H1 (cell line): Measurements from ENCODE around the gene CCNI2. TPM values are rescaled to one million over a fixed set of nuclear protein-coding genes. Genes with fewer than 3 reads are reported as not detected.

Source experiments
- POLR2AphosphoS5 ChIP-seq: IDR thresholded peaks from 2 replicates; pipeline ENCODE4 v1.6.1; 2011; ENCODE audit warnings: low read depth, low read length
- POU5F1 ChIP-seq: IDR thresholded peaks from 2 replicates; pipeline ENCODE4 v1.6.1; 2011; ENCODE audit warnings: low read depth, mild to moderate bottlenecking, low read length, moderate library complexity
- RAD21 ChIP-seq, 2 experiments: IDR thresholded peaks in 1 of 2; conservative IDR thresholded peaks in 1 of 2; 2 replicates each; pipeline ENCODE4 v1.6.1; 2011; ENCODE audit warnings: low read depth in 2 of 2, low read length in 2 of 2, improper control_type of control experiment in 1 of 2, inconsistent platforms in 1 of 2, mild to moderate bottlenecking in 1 of 2, moderate library complexity in 1 of 2
- SIN3A ChIP-seq, 2 experiments: IDR thresholded peaks in 1 of 2; conservative IDR thresholded peaks in 1 of 2; 2 replicates each; pipeline ENCODE4 v1.6.1; 2011 to 2012; ENCODE audit warnings: low read length in 2 of 2, improper control_type of control experiment in 1 of 2, low read depth in 1 of 2, mild to moderate bottlenecking in 1 of 2
- polyA plus RNA-seq, 7 experiments: library from polyadenylated mRNA; depleted of rRNA in 3 of 7; stranded (reverse) in 5 of 7; unstranded in 2 of 7; fragments of >200 nt in 5 of 7; fragments of 200-250 nt in 2 of 7; gene quantifications; 1 replicate in 5 of 7; 2 replicates in 1 of 7; 4 replicates in 1 of 7; pipeline versions ENCODE4 v1.2.1 to v1.2.3, GENCODE V29; 2011 to 2013; ENCODE audit warnings: missing spikeins in 2 of 7, mixed read lengths in 2 of 7
- total RNA-seq: library from RNA; stranded (reverse); fragmentation: NEBNext Ultra II Directional; extraction: Animal tissue kit (Norgen Biotek cat#: 25700); gene quantifications from 2 replicates; pipeline ENCODE4 v1.2.1, GENCODE V29; 2021
- TF ChIP-seq, protein P1 (sequence below): IDR thresholded peaks from 2 replicates; pipeline ENCODE4 v1.6.1; 2012; ENCODE audit warnings: inconsistent platforms

CCNI2 gene
- total and polyA plus RNA-seq, 2 of the 8 experiments (the other 6 are each of a cell fraction or from before 2014, with no cell fraction given), result 1.3 to 1.4 TPM

DNA sequence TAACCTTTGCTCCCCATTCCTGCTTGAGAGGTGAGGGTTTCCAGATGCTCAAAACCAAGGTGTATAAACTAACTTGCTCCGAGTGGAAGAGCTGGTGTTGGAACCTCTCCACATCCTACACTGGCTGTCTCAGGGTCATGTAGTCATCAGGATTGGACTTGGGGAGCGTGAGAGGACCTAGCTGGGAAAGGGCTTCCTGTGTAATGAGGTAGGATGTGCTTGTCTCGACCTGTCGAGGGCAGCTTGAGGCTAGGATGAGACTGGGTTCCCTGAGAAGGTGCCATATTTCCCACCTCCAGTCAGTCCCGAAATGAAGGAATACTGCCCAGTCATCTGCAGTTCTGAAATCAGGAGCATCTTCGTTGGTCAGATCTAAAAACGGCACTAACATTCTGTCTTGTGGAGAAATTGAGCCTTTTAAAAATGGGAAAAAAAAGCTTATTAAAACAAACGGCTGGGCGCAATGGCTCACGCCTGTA is 1.3 kb downstream of the CCNI2 start (continued):
- no peak for TF ChIP-seq RAD21 (IDR thresholded peaks at IDR 0.05 in 1 of 2, conservative IDR thresholded peaks at IDR 0.05 in 1 of 2; ENCODE audit: low read depth in 2 of 2, low read length in 2 of 2)
- no peak for TF ChIP-seq POU5F1
- TF ChIP-seq, protein P1, sequence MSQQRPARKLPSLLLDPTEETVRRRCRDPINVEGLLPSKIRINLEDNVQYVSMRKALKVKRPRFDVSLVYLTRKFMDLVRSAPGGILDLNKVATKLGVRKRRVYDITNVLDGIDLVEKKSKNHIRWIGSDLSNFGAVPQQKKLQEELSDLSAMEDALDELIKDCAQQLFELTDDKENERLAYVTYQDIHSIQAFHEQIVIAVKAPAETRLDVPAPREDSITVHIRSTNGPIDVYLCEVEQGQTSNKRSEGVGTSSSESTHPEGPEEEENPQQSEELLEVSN, result no peak
- no peak for TF ChIP-seq POLR2AphosphoS5
- no peak for TF ChIP-seq SIN3A (conservative IDR thresholded peaks at IDR 0.05 in 1 of 2, IDR thresholded peaks at IDR 0.05 in 1 of 2; ENCODE audit: low read depth in 1 of 2, low read length in 2 of 2)
